GM23248 (cell line): Measurements from ENCODE around the gene CAMK4. TPM values are rescaled to one million over a fixed set of nuclear protein-coding genes. Genes with fewer than 3 reads are reported as not detected.
A peak's percentile ranks its signal among the peaks of the same experiment; 100 is the strongest.

Experiments
- DNase-seq: peaks from one replicate; pipeline ENCODE4 v3.0.0-alpha.2; 2015
- H2AFZ ChIP-seq: fragments of 200-600 bp; sonication (generic); 2 replicates; pipeline ENCODE4 v1.6.1; 2016; ENCODE audit warnings: antibody characterized with exemption
- H3F3A ChIP-seq: fragments of 200-600 bp; sonication (generic); 2 replicates; pipeline ENCODE4 v1.6.1; 2016; ENCODE audit warnings: mild to moderate bottlenecking, antibody characterized with exemption, mixed run types; ENCODE audit not compliant: insufficient read depth
- H3K27ac ChIP-seq: fragments of 200-600 bp; sonication (generic); 2 replicates; pipeline ENCODE4 v1.5.1; 2016; ENCODE audit warnings: mild to moderate bottlenecking
- H3K27me3 ChIP-seq: fragments of 200-600 bp; sonication (generic); replicated peaks from 2 replicates; pipeline ENCODE4 v1.6.1; 2016; ENCODE audit warnings: mild to moderate bottlenecking; ENCODE audit not compliant: insufficient read depth
- H3K36me3 ChIP-seq: fragments of 200-600 bp; sonication (generic); 2 replicates; pipeline ENCODE4 v1.6.1; 2016; ENCODE audit warnings: low read depth, mild to moderate bottlenecking
- H3K4me1 ChIP-seq: fragments of 200-600 bp; sonication (generic); 2 replicates; pipeline ENCODE4 v1.6.1; 2016; ENCODE audit warnings: mild to moderate bottlenecking; ENCODE audit not compliant: insufficient read depth
- H3K4me2 ChIP-seq: fragments of 200-600 bp; sonication (generic); one replicate; pipeline ENCODE4 v1.6.1; 2016; ENCODE audit warnings: mild to moderate bottlenecking; ENCODE audit not compliant: unreplicated experiment
- H3K4me3 ChIP-seq: fragments of 200-600 bp; sonication (generic); 2 replicates; pipeline ENCODE4 v1.5.1; 2016; ENCODE audit warnings: mild to moderate bottlenecking
- H3K79me2 ChIP-seq: fragments of 200-600 bp; sonication (generic); 2 replicates; pipeline ENCODE4 v1.6.1; 2016; ENCODE audit warnings: mild to moderate bottlenecking; ENCODE audit not compliant: insufficient read depth
- H3K9ac ChIP-seq: fragments of 200-600 bp; sonication (generic); 2 replicates; pipeline ENCODE4 v1.6.1; 2016; ENCODE audit warnings: mild to moderate bottlenecking
- H3K9me2 ChIP-seq: fragments of 200-600 bp; sonication (generic); 2 replicates; pipeline ENCODE4 v1.6.1; 2016; ENCODE audit warnings: mixed run types, mild to moderate bottlenecking, moderate library complexity; ENCODE audit not compliant: insufficient read depth
- H3K9me3 ChIP-seq: fragments of 200-600 bp; sonication (generic); one replicate; pipeline ENCODE4 v1.6.1; 2017; ENCODE audit warnings: low read depth
- H4K20me1 ChIP-seq: fragments of 200-600 bp; sonication (generic); 2 replicates; pipeline ENCODE4 v1.6.0; 2016; ENCODE audit not compliant: insufficient read depth
- EZH2 ChIP-seq: fragments of 200-600 bp; sonication (generic); IDR thresholded peaks from 2 replicates; pipeline ENCODE4 v1.6.1; 2018; ENCODE audit warnings: antibody characterized with exemption, mild to moderate bottlenecking; ENCODE audit not compliant: insufficient read depth, poor library complexity, severe bottlenecking
- EZH2phosphoT487 ChIP-seq: fragments of 200-600 bp; sonication (generic); IDR thresholded peaks from 2 replicates; pipeline ENCODE4 v1.6.1; 2018; ENCODE audit warnings: antibody characterized with exemption, moderate library complexity, mild to moderate bottlenecking, low read depth; ENCODE audit not compliant: insufficient read depth
- WGBS, 2 experiments: methylation state at CpG; one replicate each; pipeline ENCODE4 v1.1.6; 2015 to 2017; ENCODE audit warnings: low lambda C conversion rate in 2 of 2, low coverage in 1 of 2; ENCODE audit errors: missing lambda C conversion rate in 2 of 2; 5-methylcytosine and 5-hydroxymethylcytosine counted together
- in situ Hi-C: fragments of 300-500 bp; cut with MboI; formaldehyde crosslinking; loops from 2 replicates; pipeline ENCODE4 v1.15.0; 2020
- polyA plus RNA-seq: library from polyadenylated mRNA; unstranded; fragments of >200 nt; fragmentation: Nextera tagmentation; extraction: Ambion mirVana; gene quantifications from 2 replicates; pipeline ENCODE4 v1.2.1, GENCODE V29; 2016
- total RNA-seq: library from RNA; depleted of rRNA; stranded (reverse); fragments of >200 nt; shearing (Covaris generic); gene quantifications from 2 replicates; pipeline ENCODE4 v1.2.3, GENCODE V29; 2014

CAMK4 gene
- total and polyA plus RNA-seq, 2 experiments from 2014 or later: 3.2 to 3.6 TPM

DNA sequence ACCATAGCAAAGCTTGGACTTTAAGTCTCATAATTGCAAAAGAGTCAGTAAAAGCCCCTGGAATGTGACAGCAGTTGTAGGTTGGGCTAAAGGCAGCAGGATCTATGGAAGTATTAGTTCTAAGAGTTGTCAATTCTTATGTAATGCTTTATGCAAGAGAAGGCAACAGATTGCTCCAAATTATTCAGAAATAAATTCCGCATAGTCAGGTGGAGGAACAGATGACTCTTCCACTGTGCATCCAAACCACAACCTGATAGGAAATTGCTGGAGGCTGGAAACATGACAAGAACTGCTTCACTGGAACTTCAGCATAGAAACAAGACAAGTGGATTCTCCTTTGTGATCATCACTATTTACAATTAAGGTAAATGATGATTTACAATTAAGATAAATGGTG, 187.1 kb downstream of the CAMK4 start:
- H4K20me1 ChIP-seq: no peaks in the 10 kb centered on the region
- no peaks in the 10 kb centered on the region for H3K9me3 ChIP-seq
- no peaks in the 10 kb centered on the region for H3K79me2 ChIP-seq
- WGBS, 2 experiments: 67 to 77% methylated on average over 1 of the region's 1 CpG
- H3F3A ChIP-seq: no peaks in the 10 kb centered on the region
- no peak overlapping the region for H3K9ac ChIP-seq
- H3K4me2 ChIP-seq: no peak overlapping the region
- no peaks in the 10 kb centered on the region for H3K27me3 ChIP-seq
- H3K9me2 ChIP-seq: no peaks in the 10 kb centered on the region
- no peak overlapping the region for H3K27ac ChIP-seq
- no peaks in the 10 kb centered on the region for H3K36me3 ChIP-seq
- no peak overlapping the region for H2AFZ ChIP-seq
- TF ChIP-seq EZH2phosphoT487 (no peak), EZH2 (no peak)
- in situ Hi-C loops: no loop called here
- H3K4me3 ChIP-seq: no peak overlapping the region
- DNase-seq: peak; percentile 36
- no peaks in the 10 kb centered on the region for H3K4me1 ChIP-seq

DNA sequence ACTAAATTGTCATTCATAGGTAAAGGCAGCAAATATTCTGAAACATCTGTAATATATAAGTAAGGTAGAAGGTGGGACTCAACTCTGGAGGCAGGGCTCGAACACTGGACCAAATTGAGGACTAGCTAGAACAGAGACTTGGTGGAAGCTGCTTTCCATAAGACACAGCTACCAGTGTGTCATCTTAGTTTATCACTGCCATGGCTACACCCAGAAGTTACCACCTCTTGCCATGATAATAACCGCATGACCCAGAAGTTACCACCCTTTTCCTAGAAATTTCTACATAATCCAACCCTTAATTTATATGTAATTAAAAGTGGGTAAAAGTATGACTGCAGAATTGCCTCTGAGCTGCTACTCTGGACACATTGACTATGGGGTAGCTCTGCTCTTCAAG, 188.4 kb downstream of the CAMK4 start:
- H3K9me2 ChIP-seq: no peaks in the 10 kb centered on the region
- TF ChIP-seq EZH2 (no peak), EZH2phosphoT487 (no peak)
- H3K27me3 ChIP-seq: no peaks in the 10 kb centered on the region
- no peak overlapping the region for H2AFZ ChIP-seq
- no peak overlapping the region for H3K4me3 ChIP-seq
- no peak for DNase-seq
- no peaks in the 10 kb centered on the region for H3K4me1 ChIP-seq
- H3K9me3 ChIP-seq: no peaks in the 10 kb centered on the region
- H3K9ac ChIP-seq: no peak overlapping the region
- H3K36me3 ChIP-seq: no peaks in the 10 kb centered on the region
- H3K4me2 ChIP-seq: no peak overlapping the region
- in situ Hi-C loops: no loop called here
- H3F3A ChIP-seq: no peaks in the 10 kb centered on the region
- no peaks in the 10 kb centered on the region for H3K79me2 ChIP-seq
- H4K20me1 ChIP-seq: no peaks in the 10 kb centered on the region
- no peak overlapping the region for H3K27ac ChIP-seq
- WGBS, 2 experiments: 74 to 79% methylated on average over 2 of the region's 2 CpGs

DNA sequence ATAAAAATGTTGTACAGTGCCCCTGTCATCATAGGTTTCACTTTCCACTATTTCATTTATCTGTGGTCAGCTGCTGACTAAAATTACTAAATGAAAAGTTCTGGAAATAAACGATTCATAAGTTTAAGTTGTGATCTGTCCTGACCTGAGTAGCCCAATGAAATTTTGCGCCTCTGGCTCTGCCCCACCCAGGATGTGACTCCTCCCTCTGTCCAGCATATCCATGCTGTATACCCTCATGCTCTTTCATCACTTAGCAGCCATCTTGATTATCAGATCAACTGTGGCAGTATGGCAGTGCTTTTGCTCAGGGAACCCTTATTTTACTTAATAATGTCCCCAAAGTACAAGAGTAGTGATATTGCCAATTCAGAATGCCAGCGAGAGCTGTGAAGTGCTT, 190.9 kb downstream of the CAMK4 start:
- no peak for DNase-seq
- H3K4me3 ChIP-seq: no peak overlapping the region
- no peak for TF ChIP-seq EZH2
- no peak for TF ChIP-seq EZH2phosphoT487
- no peaks in the 10 kb centered on the region for H3K36me3 ChIP-seq
- H3K4me1 ChIP-seq: no peaks in the 10 kb centered on the region
- H2AFZ ChIP-seq: no peak overlapping the region
- in situ Hi-C loops: no loop called here
- no peaks in the 10 kb centered on the region for H4K20me1 ChIP-seq
- no peaks in the 10 kb centered on the region for H3F3A ChIP-seq
- H3K9me3 ChIP-seq: no peaks in the 10 kb centered on the region
- no peaks in the 10 kb centered on the region for H3K9me2 ChIP-seq
- 66% methylated on average over 3 of the region's 3 CpGs for WGBS, 2 experiments
- no peaks in the 10 kb centered on the region for H3K27me3 ChIP-seq
- no peak overlapping the region for H3K27ac ChIP-seq
- H3K4me2 ChIP-seq: no peak overlapping the region
- H3K9ac ChIP-seq: no peak overlapping the region
- H3K79me2 ChIP-seq: no peaks in the 10 kb centered on the region

DNA sequence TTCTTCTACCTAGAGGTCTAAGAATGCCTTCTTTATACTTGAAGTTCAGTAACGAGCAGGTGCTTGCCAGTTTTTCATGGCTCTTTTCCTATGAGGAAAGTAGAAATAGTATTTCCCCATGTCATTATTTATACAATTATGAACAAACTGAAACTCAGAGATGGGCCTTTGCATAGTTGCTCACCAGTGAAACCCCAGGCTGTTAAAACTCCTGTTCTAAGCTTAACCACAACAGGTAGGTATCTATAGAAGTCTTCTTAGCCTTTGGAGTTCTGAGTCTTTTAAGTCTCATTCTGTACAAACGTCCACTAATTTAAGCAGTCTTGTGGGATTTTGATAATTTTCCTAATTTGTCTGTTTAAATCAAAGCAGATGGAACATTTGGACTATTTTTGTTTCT, 198.1 kb downstream of the CAMK4 start:
- H3K9me2 ChIP-seq: no peaks in the 10 kb centered on the region

More for the DNA sequence above, 198.1 kb downstream of the CAMK4 start:
- Histone ChIP-seq H3K4me3 (no peak overlapping the region), H3K27ac (no peak overlapping the region), H3K36me3 (no peaks in the 10 kb centered on the region), H3K79me2 (no peaks in the 10 kb centered on the region), H3K4me2 (no peak overlapping the region), H4K20me1 (no peaks in the 10 kb centered on the region), H2AFZ (no peak overlapping the region), H3F3A (no peaks in the 10 kb centered on the region), H3K4me1 (no peaks in the 10 kb centered on the region), H3K27me3 (no peaks in the 10 kb centered on the region), H3K9me3 (no peaks in the 10 kb centered on the region), H3K9ac (no peak overlapping the region)
- DNase-seq: no peak
- WGBS, 2 experiments: 29 to 34% methylated on average over 2 of the region's 2 CpGs
- TF ChIP-seq EZH2 (no peak), EZH2phosphoT487 (no peak)
- in situ Hi-C loops: no loop called here
